Measurements from ENCODE around the gene SKP1.
"Not testable (repeated sequence)": the region's sequence is repeated elsewhere in the genome, so short reads cannot be mapped to it uniquely, and the experiment has no call there.

The SKP1 gene

GRCh38 chr5:134177369-134178095 is 782 bp upstream of the SKP1 start:
- DNase-seq = peak in 1 of 2 experiments; percentile 61

DNA sequence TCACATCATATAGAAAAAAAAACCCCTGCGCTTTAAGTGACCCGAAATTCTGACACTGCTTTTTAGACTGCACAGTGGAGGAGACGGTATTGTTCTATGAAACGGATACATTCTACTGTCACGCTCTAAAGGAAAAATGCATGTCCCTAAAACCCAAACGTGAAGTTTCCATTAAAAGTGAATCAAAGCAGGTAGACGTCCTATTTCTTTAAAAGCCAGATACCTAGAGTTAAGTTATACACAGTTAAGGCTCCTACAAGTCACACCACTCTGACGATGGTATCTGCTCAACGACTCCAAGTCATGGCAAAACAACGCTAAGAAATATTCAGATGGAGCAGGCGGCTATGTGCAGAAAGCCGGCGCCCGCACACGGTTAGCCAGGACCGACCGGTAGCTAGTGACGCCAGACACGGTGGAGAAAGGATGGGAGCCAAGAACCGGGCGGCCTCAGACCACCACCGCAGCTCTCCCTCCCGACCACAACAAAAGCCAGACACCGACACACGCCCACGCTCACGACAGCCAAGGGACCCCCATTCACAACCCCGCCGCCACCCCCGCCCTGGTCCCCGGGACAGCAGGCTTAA is 734 bp downstream of the SKP1 start:
- peak in 1 of 2 experiments; percentile 40 for DNase-seq

DNA sequence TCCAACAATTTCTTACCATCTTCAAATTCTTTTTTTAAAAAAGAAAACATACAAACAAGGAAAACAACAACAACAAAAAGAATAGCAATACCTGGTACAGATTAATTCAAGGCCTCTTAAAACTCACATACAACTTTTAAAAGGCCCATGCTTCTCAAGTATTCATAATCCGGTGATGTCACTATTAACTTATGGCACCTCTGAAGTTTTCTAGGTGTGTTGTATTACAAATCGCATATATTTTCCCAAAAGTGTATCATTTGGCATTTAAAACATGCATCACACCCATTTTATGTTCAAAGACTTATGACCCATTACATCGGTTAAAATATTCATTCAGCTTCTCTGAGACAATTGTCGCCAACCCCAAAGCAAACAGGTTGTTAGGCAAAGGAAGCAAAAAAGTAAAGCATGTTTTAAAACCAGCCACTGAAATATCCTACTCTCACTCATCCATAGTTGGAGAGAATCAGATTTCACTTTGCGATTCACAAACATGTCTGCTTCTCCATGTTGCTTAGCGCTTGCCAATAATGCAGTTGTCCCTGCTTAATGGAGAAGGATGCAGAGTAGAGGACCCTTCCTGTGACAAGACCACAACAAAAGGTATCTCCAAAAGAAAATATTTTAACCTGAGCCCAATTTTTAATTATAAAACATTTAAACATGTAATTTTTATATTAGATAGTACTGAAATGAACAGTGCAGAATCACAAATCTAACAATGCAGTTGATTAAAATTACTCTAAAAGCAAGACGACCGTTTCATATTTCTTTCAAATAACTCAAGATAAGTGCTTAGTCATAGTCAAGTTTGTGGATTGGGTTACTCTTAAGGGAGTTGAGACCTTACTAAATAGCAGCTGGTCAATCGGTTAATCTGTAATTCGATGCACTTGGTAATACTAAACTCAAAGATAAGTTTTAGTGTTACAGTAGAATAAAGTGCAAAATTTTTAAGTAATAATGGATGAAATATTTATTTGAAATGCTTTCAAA is 1.6 kb downstream of the SKP1 start:
- peak in 1 of 2 experiments; percentile 58 for DNase-seq

DNA sequence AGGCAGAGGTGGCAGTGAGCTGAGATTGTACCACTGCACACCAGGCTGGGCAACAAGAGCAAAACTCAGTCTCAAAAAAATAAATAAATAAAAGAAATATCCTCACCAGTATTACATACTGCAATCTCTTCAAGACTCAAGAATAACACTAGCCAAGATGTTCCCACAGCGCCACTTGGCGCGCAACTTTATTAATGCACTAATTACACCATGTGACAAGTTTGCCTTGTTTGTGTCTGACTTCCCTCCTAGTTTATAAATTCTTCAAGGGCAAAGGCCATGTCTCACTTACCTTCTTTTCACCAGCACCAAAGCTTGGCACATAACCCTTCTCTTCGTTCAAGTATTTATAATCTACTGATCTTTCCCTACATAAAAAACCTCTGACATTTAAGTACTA is 4.8 kb downstream of the SKP1 start:
- DNase-seq = no peak

DNA sequence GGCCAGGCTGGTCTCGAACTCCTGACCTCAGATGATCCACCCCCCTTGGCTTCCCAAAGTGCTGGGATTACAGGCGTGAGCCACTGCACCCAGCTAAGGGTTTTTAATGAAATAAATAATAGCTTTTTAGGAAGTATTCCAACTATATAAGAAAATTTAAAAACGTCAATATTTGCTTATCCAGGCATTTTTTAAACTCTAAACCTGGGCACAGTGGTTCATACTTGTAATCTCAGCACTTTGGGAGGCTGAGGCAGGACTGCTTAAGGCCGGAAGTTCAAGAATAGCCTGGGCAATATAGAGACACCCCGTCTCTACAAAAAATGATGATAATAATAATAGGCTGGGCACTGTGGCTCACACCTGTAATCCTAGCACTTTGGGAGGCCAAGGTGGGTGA is 14.2 kb downstream of the SKP1 start:
- DNase-seq = no peak

- DNase-seq = no peak
Observed at GRCh38 chr5:134161513-134162395, 15.0 kb downstream of the SKP1 start.

GRCh38 chr5:134153657-134154056 is 23.1 kb downstream of the SKP1 start:
- no peak for DNase-seq

DNA sequence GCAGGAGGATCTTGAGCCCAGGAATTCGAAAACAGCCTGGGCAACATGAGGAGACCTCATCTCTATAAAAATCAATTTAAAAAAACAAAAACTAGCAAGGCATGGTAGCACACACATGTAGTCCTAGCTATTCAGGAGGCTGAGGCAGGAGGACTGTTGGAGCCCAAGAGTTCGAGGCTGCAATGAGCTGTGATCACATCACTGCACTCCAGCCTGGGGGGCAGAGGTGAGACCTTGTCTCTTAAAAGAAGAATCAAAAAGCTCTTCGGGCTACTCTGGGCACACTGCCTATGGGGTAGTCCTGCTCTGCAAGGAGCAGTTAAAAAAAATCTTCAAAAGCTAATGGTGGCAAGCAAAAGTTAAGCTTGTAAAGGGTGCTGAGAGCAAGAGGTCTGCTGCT is 23.5 kb downstream of the SKP1 start:
- DNase-seq = no peak

DNA sequence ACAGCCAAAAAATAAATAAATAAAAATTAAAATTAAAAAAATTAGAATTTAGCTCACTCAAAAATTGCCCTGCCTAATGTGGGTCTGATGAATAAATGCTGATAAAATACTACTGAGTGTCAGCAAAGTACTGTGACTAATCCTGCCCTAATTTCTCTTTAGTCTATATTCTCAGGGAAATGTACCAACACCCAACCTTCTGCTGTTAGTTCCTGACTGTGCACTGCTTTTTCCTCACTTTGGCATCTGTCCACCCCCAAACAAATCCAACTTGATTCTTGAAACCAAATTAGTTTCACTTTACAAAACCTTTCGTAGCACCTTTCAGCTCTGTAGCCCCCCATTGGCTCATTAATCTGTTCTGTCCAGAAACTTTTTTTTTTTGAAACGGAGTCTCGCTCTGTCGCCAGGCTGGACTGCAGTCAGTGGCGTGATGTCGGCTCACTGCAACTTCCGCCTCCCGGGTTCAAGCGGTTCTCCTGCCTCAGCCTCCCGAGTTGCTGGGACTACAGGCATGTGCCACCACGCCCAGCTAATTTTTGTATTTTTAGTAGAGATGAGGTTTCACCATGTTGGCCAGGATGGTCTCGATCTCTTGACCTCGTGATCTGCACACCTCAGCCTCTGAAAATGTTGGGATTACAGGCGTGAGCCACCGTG is 24.4 kb downstream of the SKP1 start:
- DNase-seq = not testable (repeated sequence)

GRCh38 chr5:134151723-134152122 is 25.0 kb downstream of the SKP1 start:
- DNase-seq = no peak

DNA sequence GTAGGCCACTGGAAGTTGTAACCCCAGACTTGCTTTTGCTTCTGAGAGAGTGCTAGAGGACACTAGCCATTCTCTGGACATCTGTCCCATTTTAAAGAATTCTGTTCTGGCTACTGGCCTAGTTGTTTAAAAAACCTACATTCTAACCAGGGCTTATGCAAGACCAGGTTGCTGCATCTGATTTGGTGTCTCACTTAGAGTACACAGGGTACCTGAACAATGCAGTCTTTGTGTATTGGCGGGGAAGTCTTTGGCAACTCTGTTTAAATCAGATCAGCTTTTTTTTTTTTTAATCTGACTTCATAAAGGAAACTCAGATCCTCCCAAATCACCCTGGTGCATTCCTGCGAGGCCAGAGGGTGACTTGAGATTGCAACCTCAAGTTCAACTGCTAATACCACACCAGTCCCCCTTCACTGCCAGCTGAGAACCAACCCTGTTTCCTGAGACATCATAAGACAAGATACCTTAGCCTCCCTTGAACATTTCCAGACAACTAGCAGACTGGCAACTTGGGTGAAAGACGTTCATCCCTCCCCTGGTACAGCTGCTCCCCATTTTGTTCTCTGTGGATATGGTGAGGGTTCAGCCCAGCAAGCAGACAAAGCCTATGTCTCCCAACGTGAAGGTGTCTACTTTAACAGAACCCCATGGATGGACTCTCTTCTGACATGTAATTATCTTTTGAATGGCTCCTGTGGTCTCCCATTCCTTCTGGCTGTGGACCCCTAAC is 27.0 kb downstream of the SKP1 start:
- no peak for DNase-seq

- no peak for DNase-seq
Observed at GRCh38 chr5:134148986-134149539, 27.7 kb downstream of the SKP1 start.

DNA sequence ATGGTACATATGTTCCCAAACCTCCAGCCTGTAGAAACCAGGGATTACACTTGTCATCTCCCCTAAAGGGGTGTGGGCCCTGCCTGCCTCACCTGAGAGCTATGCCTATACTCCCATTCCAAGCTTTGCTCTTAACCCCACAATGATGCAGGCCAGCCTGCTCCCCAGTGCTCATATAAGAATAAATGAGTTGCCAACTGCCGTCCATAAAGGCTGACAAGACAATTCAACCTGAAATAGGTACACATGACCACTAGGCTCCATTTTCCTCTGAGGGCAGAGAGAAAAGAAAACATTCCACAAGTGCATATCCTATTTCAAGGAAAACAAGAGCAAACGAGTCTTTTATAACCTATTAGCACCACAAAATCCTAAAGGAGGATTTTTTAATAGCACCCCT is 28.4 kb downstream of the SKP1 start:
- DNase-seq = no peak

- DNase-seq = no peak
Observed at GRCh38 chr5:134146651-134147518, 29.9 kb downstream of the SKP1 start.

DNA sequence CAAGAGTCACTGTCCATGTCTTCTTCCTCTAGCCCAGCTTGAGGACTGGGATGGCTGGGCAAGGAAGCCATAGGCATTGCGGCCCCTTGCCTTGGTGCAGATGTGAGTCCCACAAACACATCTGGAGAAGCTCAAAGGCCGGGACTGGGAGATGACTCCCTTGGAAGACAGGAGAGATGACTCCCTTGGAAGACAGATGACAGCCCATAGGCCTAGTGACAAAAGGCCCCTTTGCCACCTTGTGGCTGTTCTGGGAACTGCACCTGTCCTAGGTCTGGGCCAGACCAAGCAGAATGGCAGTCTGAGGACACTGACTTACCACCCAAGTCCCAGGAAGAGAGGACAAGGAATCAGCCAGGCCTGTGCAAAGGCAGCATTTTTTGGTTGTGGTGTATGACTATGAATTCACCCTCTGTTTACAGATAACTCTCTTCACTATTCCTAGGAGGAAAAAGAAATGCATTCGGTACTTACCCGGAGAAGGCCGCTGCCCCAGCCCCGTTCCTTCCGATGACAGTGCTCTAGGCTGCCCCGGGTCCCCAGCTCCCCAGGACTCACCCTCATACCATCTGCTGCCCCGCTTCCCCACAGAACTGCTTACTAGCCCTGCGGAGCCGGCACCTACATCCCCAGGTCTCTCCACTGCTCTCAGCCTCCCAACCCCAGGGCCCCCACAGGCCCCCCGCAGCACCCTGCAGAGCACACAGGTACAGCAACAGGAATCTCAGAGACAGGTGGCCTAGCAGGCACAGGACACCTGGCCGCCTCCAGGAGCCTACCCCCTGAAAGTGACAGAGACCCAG is 30.8 kb downstream of the SKP1 start:
- DNase-seq = peak; percentile 32 to 74

GRCh38 chr5:134145041-134145757 is 31.6 kb downstream of the SKP1 start:
- no peak for DNase-seq

- DNase-seq = no peak
Observed at GRCh38 chr5:134143944-134144941, 32.5 kb downstream of the SKP1 start.
